Frontal cortex (tissue), 4 donors: ENCODE data around the gene SLCO3A1. TPM values are rescaled to one million over a fixed set of nuclear protein-coding genes. Genes with fewer than 3 reads are reported as not detected.

ENCODE experiments used
- DNase-seq, 2 donors: peaks; one replicate each; pipeline ENCODE4 v3.0.0; 2012; ENCODE audit warnings: low spot score in 2 of 2
- FAIRE-seq: peaks from 2 replicates; lab custom pipeline; 2012; peaks lifted over from hg19 to GRCh38; lab: Jason Lieb, UNC
- total RNA-seq: library from RNA; depleted of rRNA; stranded (reverse); fragments of >200 nt; gene quantifications from one replicate; pipeline ENCODE4 v1.2.3, GENCODE V29; 2014
- donor health status: control.
- donor health status: control.
- donor health status: control.

The SLCO3A1 gene
- 9.8 TPM for total RNA-seq

- DNase-seq (peak; percentile 71 to 84), FAIRE-seq (no peak)
These were observed at the start of gene SLCO3A1 for GRCh38 chr15:91853511-91853947. Gene SLCO3A1 (plus strand): TSS chr15:91853708.

GRCh38 chr15:91807122-91807521 is 46.4 kb upstream of the SLCO3A1 start:
- FAIRE-seq: no peak
- no peak for DNase-seq

DNA sequence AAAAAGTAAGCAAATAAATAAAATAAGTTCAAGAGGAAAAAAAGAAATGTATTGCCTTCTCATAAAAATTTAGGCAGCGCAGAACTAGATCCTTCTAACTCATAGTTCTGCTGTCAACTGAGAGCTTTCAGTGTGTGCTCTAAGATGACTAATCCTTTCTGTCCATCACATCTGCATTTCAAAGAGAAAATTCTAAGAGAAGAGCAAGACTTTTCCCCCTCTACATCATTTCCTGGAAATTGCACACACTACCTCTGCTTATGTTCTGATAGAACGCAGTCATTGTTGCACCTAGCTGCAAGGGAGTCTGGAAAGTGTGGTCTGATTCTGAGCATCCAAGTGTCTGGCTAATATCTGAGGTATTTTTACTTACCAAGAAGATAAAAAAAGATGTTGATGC is 39.6 kb upstream of the SLCO3A1 start:
- DNase-seq (no peak), FAIRE-seq (no peak)

GRCh38 chr15:91816942-91817341 is 36.6 kb upstream of the SLCO3A1 start:
- FAIRE-seq (no peak), DNase-seq (no peak)

DNA sequence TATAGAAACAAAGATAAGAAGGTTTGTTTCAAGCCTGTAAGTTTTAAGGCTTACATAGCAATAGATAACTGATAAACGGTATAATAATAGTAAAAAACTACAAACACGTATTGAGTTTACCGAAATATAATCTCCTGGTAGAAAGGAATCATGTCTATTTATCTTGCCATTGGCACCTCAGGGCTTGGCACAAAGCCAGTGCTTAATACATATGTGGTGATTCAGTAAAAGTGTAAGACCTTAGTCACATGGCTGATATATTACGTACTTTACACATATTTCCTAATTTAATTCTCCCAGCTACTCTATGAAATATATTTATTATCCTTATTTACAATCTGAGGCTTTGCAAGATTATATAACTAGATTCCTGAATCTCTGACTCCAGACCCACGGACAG is 32.0 kb upstream of the SLCO3A1 start:
- no peak for FAIRE-seq
- no peak for DNase-seq

DNA sequence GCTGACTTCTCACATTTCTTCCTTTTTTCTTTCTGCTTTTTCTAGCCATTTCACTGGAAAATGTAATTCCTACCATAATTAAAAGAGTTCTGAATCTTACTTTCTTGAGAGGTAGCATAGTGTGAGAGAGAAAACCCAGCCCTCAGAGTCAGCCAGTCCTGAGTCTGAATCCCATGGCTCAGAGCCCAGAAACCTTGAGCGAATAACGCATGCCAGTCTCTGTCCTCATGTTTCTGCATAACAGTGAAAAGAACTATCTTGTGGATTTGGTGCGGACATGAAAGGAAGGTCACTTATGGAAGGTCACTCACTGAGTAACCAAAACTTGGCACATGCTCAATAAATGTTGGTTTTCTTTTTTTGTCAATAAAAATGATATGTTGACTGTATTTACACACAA is 29.3 kb upstream of the SLCO3A1 start:
- DNase-seq (no peak), FAIRE-seq (no peak)

DNA sequence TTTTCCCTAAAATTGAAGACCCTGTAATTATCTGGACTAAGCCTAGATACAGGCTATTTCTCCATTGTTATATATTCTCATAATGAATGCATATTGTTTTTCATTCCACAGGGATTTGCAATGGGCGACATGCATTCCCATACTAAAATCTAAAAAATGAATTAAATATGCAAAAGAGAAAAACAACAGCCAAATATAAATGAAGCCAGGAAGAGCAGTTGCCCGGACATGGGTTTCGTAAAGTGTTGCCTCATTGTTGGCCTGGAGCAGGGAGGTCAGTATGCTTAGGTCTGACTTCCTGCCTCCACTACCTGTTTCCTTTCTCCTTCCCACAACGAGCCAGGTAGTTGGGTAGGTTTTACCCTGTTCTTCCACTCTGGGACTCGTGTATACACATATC is 27.1 kb upstream of the SLCO3A1 start:
- FAIRE-seq: no peak
- DNase-seq: no peak

- DNase-seq (no peak), FAIRE-seq (no peak)
These were observed 20.5 kb upstream of the SLCO3A1 start for GRCh38 chr15:91833056-91833455.

- DNase-seq: no peak
- no peak for FAIRE-seq
These were observed 13.6 kb upstream of the SLCO3A1 start for GRCh38 chr15:91839867-91840266.

- DNase-seq (no peak), FAIRE-seq (no peak)
These were observed 11.6 kb upstream of the SLCO3A1 start for GRCh38 chr15:91841861-91842260.

DNA sequence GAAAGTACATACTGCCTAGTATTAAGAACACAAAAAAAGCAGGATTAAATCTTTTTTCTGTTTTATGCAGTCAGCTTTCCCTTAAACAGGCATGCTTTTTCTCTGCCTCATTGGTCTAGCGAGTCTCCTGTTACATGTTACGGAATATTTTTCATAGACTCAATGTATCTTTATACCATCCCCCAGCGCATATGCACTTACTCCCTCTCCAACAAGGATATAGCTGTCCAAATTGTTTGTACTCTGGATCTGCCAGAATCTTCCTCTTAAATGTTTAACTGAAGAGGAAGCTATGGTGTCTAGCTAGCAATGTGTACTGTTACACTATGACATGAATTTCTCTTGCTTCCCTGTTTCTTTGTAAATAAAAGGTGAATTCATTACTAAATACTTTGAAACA is 9.2 kb upstream of the SLCO3A1 start:
- no peak for FAIRE-seq
- no peak for DNase-seq

DNA sequence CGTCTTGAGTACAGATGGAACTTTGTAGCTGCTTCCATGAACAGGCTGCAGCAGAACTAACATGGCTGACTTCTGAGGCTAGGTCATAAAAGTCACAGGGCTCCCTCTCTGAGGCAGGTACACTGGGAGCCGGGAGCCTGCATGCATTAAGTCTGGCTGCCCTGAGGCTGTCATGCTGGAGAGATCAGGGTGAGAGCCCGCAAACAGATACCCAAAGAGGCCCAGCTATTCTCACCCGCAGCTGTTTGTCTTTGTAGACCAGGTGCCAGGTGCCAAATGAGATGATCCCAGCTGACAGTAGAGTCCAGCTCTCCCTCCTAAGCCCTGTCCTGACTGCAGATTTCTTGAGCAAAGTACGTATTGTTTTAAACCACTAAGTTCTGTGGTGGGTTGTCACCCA is 8.6 kb upstream of the SLCO3A1 start:
- FAIRE-seq: no peak
- no peak for DNase-seq

- FAIRE-seq: no peak
- DNase-seq: no peak
These were observed 7.8 kb upstream of the SLCO3A1 start for GRCh38 chr15:91845720-91846119.

GRCh38 chr15:91849180-91849579 is 4.3 kb upstream of the SLCO3A1 start:
- no peak for DNase-seq
- FAIRE-seq: no peak

- no peak for DNase-seq
- no peak for FAIRE-seq
These were observed 3.8 kb upstream of the SLCO3A1 start for GRCh38 chr15:91849749-91850161.

- DNase-seq (peak; percentile 86 to 91), FAIRE-seq (no peak)
These were observed 582 bp upstream of the SLCO3A1 start for GRCh38 chr15:91852741-91853510.

DNA sequence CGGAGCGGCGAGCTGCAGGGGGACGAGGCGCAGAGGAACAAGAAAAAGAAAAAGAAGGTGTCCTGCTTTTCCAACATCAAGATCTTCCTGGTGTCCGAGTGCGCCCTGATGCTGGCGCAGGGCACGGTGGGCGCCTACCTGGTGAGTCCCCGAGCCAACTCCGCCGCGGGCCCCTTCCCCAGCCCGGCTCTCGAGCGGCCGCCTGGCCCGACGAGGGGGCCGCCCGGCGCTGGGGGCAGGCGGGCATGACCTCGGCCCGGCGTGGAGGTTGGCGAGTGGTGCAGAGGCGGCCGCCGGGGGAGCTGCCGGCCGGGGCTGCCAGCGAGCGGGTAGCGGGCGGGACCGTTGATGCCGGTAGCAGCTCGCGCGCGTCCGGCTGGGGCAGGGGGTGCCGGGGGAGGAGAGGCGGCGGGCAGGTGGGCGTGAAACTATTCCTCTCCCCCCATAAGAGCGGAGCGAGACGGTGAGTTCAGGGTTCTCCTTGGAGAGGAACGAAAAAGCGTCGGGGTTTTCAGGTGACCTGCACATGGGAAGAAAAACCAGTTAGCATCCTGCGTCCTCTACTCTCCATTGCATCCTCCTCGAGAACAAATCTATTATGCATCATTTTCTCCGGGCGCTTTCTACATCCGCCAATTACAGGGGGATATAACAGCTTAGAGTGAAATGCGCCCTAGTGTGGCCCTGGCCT is 585 bp downstream of the SLCO3A1 start:
- FAIRE-seq: no peak
- peak; percentile 44 to 66 for DNase-seq

DNA sequence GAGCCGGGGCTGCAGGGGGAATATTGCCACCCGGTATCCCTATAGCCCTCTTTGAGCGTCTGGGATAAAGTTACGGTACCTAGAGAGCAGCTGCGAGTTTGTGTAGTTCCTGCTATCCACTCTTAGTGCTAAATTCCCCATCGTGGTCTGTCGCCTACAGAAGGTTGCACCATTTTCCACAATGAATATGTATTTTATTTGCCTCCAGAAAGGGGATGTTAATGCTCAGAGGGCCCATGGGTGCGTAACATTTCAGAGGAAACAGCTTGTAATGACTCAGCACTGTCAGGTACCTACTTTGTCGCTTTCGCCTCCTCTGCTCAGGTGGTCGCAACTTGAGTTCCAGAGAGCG is 1.1 kb downstream of the SLCO3A1 start:
- no peak for FAIRE-seq
- no peak for DNase-seq

DNA sequence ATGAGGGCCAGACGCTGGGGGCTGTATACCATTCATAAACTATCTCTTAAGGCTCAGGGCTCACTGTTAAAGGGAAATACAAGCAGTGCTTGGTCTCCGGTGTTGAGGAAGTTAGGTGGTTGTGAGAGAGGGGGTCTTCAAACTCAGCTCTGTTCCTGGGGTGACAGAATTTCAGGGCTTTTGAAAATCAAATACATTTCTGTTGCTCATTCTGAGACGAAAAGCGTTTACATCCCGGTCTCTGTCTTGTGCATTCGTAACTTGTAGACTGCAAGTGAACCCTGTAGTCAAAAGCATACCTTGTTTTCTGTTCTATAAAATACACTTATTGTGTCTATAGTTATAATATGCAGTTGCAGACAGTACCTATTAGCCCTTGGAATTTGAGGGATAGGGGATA is 1.7 kb downstream of the SLCO3A1 start:
- no peak for DNase-seq
- FAIRE-seq: no peak

GRCh38 chr15:91855684-91856489 is 2.4 kb downstream of the SLCO3A1 start:
- FAIRE-seq (no peak), DNase-seq (no peak)

DNA sequence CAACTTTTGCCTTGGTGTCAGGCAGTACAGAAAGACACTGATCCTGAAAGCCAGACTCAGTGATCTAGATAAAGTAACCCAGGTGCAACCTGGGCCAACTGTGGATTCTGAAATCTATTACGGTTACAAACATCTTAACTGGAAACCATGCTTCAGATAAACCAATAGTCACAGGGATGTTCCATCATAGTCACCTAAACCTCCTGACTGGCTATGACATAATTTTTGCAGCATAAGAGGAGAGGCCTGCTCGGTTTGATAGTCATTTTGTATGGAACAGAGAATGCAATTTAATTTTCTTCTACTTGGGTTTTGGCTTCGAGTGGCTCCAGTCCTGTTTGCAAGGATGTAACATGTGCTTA is 3.7 kb downstream of the SLCO3A1 start:
- no peak for FAIRE-seq
- no peak for DNase-seq
